GM23338 (cell line): ENCODE measurements around the gene FAP. TPM values are rescaled to one million over a fixed set of nuclear protein-coding genes. Genes with fewer than 3 reads are reported as not detected.
A peak's percentile ranks its signal among the peaks of the same experiment; 100 is the strongest.

Source experiments
- ATAC-seq: fragments of 200-7000 bp; cut with Tn5 transposase; 3 replicates; pipeline ENCODE4 v1.9.1; 2020
- DNase-seq: peaks from one replicate; pipeline ENCODE4 v3.0.0-alpha.2; 2015; ENCODE audit warnings: low spot score
- H2AFZ ChIP-seq: fragments of 200-600 bp; sonication (generic); 2 replicates; pipeline ENCODE4 v1.8.0; 2016; ENCODE audit warnings: antibody characterized with exemption, mild to moderate bottlenecking, moderate library complexity
- H3F3A ChIP-seq: fragments of 200-600 bp; sonication (generic); replicated peaks from 2 replicates; pipeline ENCODE4 v1.8.0; 2017; ENCODE audit warnings: antibody characterized with exemption, mixed run types, low read depth
- H3K27ac ChIP-seq: fragments of 200-600 bp; sonication (generic); 2 replicates; pipeline ENCODE4 v1.6.1; 2016; ENCODE audit warnings: low read depth
- H3K27me3 ChIP-seq: fragments of 200-600 bp; sonication (generic); 2 replicates; pipeline ENCODE4 v1.8.0; 2016; ENCODE audit warnings: mild to moderate bottlenecking, mixed run types, moderate library complexity; ENCODE audit not compliant: insufficient read depth
- H3K36me3 ChIP-seq: fragments of 200-600 bp; sonication (generic); 2 replicates; pipeline ENCODE4 v1.8.0; 2016; ENCODE audit warnings: mild to moderate bottlenecking; ENCODE audit not compliant: insufficient read depth
- H3K4me1 ChIP-seq: fragments of 200-600 bp; sonication (generic); 2 replicates; pipeline ENCODE4 v1.8.0; 2016; ENCODE audit warnings: mild to moderate bottlenecking, moderate library complexity; ENCODE audit not compliant: insufficient read depth
- H3K4me2 ChIP-seq: fragments of 200-600 bp; sonication (generic); 2 replicates; pipeline ENCODE4 v1.7.1; 2017; ENCODE audit warnings: mixed run types
- H3K4me3 ChIP-seq: fragments of 200-600 bp; sonication (generic); 2 replicates; pipeline ENCODE4 v1.6.1; 2016; ENCODE audit warnings: mixed run types
- H3K79me2 ChIP-seq: fragments of 200-600 bp; sonication (generic); replicated peaks from 2 replicates; pipeline ENCODE4 v1.8.0; 2017; ENCODE audit warnings: mild to moderate bottlenecking; ENCODE audit not compliant: insufficient read depth
- H3K9me2 ChIP-seq: fragments of 200-600 bp; sonication (generic); 2 replicates; pipeline ENCODE4 v1.8.0; 2017; ENCODE audit not compliant: insufficient read depth
- H4K20me1 ChIP-seq: fragments of 200-600 bp; sonication (generic); replicated peaks from 2 replicates; pipeline ENCODE4 v1.8.0; 2017; ENCODE audit warnings: mild to moderate bottlenecking; ENCODE audit not compliant: insufficient read depth
- H3K27ac Mint-ChIP-seq: 2 replicates; pipeline ENCODE4 v1.8.0; 2020; ENCODE audit warnings: inconsistent platforms, mild to moderate bottlenecking, moderate library complexity, mixed read lengths
- H3K27me3 Mint-ChIP-seq: 3 replicates; pipeline ENCODE4 v1.8.0; 2022; ENCODE audit warnings: low read depth, mild to moderate bottlenecking, moderate library complexity, mixed read lengths, inconsistent platforms; ENCODE audit not compliant: insufficient read depth, poor library complexity
- H3K36me3 Mint-ChIP-seq: 3 replicates; pipeline ENCODE4 v1.8.0; 2021; ENCODE audit warnings: low read depth, mild to moderate bottlenecking, inconsistent platforms, moderate library complexity, mixed read lengths
- H3K4me1 Mint-ChIP-seq: 3 replicates; pipeline ENCODE4 v1.8.0; 2020; ENCODE audit warnings: mild to moderate bottlenecking, inconsistent platforms, mixed read lengths
- H3K4me3 Mint-ChIP-seq: 3 replicates; pipeline ENCODE4 v1.8.0; 2021; ENCODE audit warnings: moderate library complexity, mild to moderate bottlenecking, inconsistent platforms, mixed read lengths
- H3K9me3 Mint-ChIP-seq: 3 replicates; pipeline ENCODE4 v1.8.0; 2020; ENCODE audit warnings: moderate library complexity, mild to moderate bottlenecking, inconsistent platforms, mixed read lengths
- CREB1 ChIP-seq: fragments of 250-450 bp; sonication (Bioruptor Pico); IDR thresholded peaks from 2 replicates; pipeline ENCODE4 v1.5.0; 2020; ENCODE audit warnings: low read depth, mild to moderate bottlenecking, moderate library complexity
- EZH2phosphoT487 ChIP-seq: fragments of 200-600 bp; sonication (generic); IDR thresholded peaks from one replicate; pipeline ENCODE4 v1.8.1; 2018; ENCODE audit warnings: antibody characterized with exemption; ENCODE audit not compliant: unreplicated experiment
- JUNB ChIP-seq: IDR thresholded peaks from one replicate; pipeline ENCODE4 v1.6.1; 2016; ENCODE audit warnings: antibody characterized with exemption; ENCODE audit not compliant: unreplicated experiment
- NANOG ChIP-seq: IDR thresholded peaks from 2 replicates; pipeline ENCODE4 v1.6.1; 2016; ENCODE audit warnings: antibody characterized with exemption, borderline replicate concordance
- POLR2AphosphoS5 ChIP-seq: IDR thresholded peaks from 2 replicates; pipeline ENCODE4 v1.6.1; 2016; ENCODE audit warnings: antibody characterized with exemption, low read depth
- ZNF331 ChIP-seq: fragments of 250-450 bp; sonication (Bioruptor Pico); IDR thresholded peaks from 2 replicates; pipeline ENCODE4 v1.5.0; 2020; ENCODE audit warnings: low read depth, mild to moderate bottlenecking, moderate library complexity
- polyA plus RNA-seq: library from polyadenylated mRNA; unstranded; fragments of >200 nt; fragmentation: Nextera tagmentation; extraction: Ambion mirVana; gene quantifications from 2 replicates; pipeline ENCODE4 v1.2.1, GENCODE V29; 2016
- total RNA-seq: library from RNA; depleted of rRNA; stranded (reverse); fragments of >200 nt; shearing (Covaris generic); gene quantifications from 2 replicates; pipeline ENCODE4 v1.2.3, GENCODE V29; 2014
- TF ChIP-seq, protein P1 (sequence below): IDR thresholded peaks from 2 replicates; pipeline ENCODE4 v1.6.1; 2016; ENCODE audit warnings: antibody characterized with exemption
- TF ChIP-seq, protein P2 (sequence below), 2 experiments: fragments of 200-600 bp in 1 of 2; sonication (generic) in 1 of 2; conservative IDR thresholded peaks; 2 replicates each; pipeline versions ENCODE4 v1.5.1 to v1.6.1; 2016 to 2017; ENCODE audit warnings: antibody characterized with exemption in 2 of 2, low read depth in 2 of 2, mild to moderate bottlenecking in 2 of 2, moderate library complexity in 1 of 2
- TF ChIP-seq, protein P3 (sequence below): IDR thresholded peaks from one replicate; pipeline ENCODE4 v1.6.1; 2018; ENCODE audit warnings: antibody characterized with exemption; ENCODE audit not compliant: unreplicated experiment

The FAP gene
- total and polyA plus RNA-seq, 2 experiments from 2014 or later, result not detected

DNA sequence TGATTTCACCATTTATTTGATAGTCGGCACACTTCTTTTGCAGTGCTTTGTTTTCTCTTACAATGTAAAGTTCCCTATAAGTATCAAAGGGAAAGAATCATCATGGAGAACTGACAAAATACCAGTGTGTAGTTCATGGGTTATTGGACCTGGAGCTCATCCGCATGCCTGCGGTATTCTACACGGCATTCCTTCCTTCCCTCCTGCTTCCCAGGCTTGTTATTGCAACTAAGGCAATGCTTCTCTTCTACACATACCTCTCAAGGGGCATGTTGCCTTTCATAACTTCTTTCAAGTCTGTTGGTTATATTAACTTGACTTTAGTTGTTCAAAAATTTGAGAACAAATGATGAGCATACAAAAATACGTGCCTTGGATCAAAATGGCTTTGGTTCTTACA lies 24.3 kb upstream of the FAP start (continued):
- no peak for TF ChIP-seq NANOG
- no peak for TF ChIP-seq POLR2AphosphoS5
- no peak for TF ChIP-seq JUNB
- TF ChIP-seq, protein P1, sequence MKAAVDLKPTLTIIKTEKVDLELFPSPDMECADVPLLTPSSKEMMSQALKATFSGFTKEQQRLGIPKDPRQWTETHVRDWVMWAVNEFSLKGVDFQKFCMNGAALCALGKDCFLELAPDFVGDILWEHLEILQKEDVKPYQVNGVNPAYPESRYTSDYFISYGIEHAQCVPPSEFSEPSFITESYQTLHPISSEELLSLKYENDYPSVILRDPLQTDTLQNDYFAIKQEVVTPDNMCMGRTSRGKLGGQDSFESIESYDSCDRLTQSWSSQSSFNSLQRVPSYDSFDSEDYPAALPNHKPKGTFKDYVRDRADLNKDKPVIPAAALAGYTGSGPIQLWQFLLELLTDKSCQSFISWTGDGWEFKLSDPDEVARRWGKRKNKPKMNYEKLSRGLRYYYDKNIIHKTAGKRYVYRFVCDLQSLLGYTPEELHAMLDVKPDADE, result no peak
- TF ChIP-seq, protein P2, sequence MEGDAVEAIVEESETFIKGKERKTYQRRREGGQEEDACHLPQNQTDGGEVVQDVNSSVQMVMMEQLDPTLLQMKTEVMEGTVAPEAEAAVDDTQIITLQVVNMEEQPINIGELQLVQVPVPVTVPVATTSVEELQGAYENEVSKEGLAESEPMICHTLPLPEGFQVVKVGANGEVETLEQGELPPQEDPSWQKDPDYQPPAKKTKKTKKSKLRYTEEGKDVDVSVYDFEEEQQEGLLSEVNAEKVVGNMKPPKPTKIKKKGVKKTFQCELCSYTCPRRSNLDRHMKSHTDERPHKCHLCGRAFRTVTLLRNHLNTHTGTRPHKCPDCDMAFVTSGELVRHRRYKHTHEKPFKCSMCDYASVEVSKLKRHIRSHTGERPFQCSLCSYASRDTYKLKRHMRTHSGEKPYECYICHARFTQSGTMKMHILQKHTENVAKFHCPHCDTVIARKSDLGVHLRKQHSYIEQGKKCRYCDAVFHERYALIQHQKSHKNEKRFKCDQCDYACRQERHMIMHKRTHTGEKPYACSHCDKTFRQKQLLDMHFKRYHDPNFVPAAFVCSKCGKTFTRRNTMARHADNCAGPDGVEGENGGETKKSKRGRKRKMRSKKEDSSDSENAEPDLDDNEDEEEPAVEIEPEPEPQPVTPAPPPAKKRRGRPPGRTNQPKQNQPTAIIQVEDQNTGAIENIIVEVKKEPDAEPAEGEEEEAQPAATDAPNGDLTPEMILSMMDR (conservative IDR thresholded peaks at IDR 0.05; ENCODE audit: low read depth in 2 of 2), result no peak
- TF ChIP-seq CREB1, result no peak
- no peak for TF ChIP-seq EZH2phosphoT487
- no peak for TF ChIP-seq ZNF331 (CRISPR knock-in tag)
- TF ChIP-seq, protein P3, sequence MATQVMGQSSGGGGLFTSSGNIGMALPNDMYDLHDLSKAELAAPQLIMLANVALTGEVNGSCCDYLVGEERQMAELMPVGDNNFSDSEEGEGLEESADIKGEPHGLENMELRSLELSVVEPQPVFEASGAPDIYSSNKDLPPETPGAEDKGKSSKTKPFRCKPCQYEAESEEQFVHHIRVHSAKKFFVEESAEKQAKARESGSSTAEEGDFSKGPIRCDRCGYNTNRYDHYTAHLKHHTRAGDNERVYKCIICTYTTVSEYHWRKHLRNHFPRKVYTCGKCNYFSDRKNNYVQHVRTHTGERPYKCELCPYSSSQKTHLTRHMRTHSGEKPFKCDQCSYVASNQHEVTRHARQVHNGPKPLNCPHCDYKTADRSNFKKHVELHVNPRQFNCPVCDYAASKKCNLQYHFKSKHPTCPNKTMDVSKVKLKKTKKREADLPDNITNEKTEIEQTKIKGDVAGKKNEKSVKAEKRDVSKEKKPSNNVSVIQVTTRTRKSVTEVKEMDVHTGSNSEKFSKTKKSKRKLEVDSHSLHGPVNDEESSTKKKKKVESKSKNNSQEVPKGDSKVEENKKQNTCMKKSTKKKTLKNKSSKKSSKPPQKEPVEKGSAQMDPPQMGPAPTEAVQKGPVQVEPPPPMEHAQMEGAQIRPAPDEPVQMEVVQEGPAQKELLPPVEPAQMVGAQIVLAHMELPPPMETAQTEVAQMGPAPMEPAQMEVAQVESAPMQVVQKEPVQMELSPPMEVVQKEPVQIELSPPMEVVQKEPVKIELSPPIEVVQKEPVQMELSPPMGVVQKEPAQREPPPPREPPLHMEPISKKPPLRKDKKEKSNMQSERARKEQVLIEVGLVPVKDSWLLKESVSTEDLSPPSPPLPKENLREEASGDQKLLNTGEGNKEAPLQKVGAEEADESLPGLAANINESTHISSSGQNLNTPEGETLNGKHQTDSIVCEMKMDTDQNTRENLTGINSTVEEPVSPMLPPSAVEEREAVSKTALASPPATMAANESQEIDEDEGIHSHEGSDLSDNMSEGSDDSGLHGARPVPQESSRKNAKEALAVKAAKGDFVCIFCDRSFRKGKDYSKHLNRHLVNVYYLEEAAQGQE, result no peak

DNA sequence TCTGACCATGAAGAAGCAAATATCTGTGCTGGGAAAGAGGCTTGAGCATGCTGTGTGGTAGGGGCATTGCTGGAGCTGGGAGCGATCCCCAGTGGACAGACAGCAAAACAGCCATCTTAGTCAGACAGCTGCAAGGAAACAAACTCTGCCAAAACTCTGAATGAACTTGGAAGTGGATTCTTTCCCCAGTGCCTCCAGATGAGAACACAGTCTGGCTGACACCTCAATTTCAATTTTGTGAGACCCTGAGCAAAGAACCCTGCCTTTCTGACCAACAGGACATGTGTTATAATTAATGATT lies 23.2 kb upstream of the FAP start:
- no peak overlapping the region for H2AFZ ChIP-seq
- H3K27ac ChIP-seq, result no peak overlapping the region
- Mint-ChIP-seq H3K27me3 (no peaks in the 10 kb centered on the region), H3K27ac (no peak overlapping the region; the same call in 1 of the 2 replicates), H3K9me3 (no peaks in the 10 kb centered on the region), H3K4me3 (no peak overlapping the region), H3K4me1 (peaks cover 7% of the 10 kb centered on the region; the same call in 2 of the 3 replicates), H3K36me3 (no peaks in the 10 kb centered on the region)
- H3K27me3 ChIP-seq, result no peaks in the 10 kb centered on the region
- no peaks in the 10 kb centered on the region for H3K79me2 ChIP-seq
- H3K4me1 ChIP-seq, result peaks cover 7% of the 10 kb centered on the region; the same call in 1 of the 2 replicates
- H3F3A ChIP-seq, result no peaks in the 10 kb centered on the region
- no peaks in the 10 kb centered on the region for H3K36me3 ChIP-seq
- no peak overlapping the region for H3K4me2 ChIP-seq
- H4K20me1 ChIP-seq, result no peaks in the 10 kb centered on the region
- no peak overlapping the region for H3K4me3 ChIP-seq
- DNase-seq, result no peak
- no peaks in the 10 kb centered on the region for H3K9me2 ChIP-seq
- no peak for ATAC-seq
- no peak for TF ChIP-seq EZH2phosphoT487
- TF ChIP-seq, protein P2 (conservative IDR thresholded peaks at IDR 0.05; ENCODE audit: low read depth in 2 of 2), result 0 out of 4 replicates have a peak, but pooled peaks of 1 of the 2 experiments have one; percentile 9
